DMS53 treated with DMSO at 0.1 percent for 48 hours (cell line): ENCODE data around the gene TRNAU1AP.
A peak's percentile ranks its signal among the peaks of the same experiment; 100 is the strongest.
"Not testable (repeated sequence)": the region's sequence is repeated elsewhere in the genome, so short reads cannot be mapped to it uniquely, and the experiment has no call there.

ENCODE experiments used
- DNase-seq: peaks from one replicate; lab custom pipeline; 2025; ENCODE audit not compliant: unreplicated experiment; lab: John Stamatoyannopoulos, UW

The TRNAU1AP gene

DNA sequence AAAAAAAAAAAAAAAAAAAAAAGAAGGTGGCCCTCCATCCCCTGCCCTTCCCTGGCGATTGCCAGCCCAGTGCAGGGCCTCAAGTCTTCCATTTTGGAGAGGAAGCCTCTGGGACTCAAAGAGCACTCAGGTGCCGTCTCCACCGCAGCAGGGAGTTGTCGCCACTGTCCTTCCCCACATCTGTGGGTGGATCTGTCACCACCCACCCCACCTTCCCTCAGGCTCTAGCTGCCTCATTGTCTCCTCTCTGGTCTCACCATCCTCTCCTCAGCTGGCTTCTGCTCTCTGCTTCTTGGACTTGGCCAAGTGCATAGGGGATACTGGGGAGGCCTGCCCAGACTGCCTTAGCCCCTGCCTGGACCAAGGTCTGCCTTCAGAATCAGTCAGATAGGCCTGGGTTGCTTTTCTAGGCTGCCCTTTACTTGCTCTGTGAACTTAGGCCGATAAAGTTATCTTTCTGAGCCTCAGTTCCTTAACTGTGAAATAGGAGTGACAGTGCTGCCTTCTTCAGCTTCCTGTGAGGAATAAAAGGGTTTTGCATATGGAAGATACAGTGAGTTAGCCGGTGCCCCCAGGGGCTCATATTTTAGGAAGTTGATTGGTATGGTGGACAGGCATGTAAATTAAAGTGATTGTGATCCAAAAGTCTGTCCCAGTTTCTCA, 31.3 kb upstream of the TRNAU1AP start:
- DNase-seq = no peak

DNA sequence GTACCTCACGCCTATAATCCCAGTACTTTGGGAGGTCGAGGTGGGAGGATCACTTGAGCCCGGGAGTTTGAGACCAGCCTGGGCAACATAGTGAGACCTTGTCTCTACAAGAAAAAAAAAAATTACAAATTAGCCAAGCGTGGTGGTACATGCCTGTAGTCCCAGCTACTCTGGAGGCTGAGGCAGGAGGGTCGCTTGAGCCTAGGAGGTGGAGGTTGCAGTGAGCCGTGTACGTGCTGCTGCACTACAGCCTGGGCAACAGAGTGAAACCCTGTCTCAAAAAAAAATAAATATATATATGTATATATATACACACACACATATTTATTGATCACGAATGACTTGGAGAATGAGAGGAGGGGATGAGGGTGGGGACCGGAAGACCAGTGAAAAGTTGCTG, 30.3 kb upstream of the TRNAU1AP start:
- DNase-seq = not testable (repeated sequence)

DNA sequence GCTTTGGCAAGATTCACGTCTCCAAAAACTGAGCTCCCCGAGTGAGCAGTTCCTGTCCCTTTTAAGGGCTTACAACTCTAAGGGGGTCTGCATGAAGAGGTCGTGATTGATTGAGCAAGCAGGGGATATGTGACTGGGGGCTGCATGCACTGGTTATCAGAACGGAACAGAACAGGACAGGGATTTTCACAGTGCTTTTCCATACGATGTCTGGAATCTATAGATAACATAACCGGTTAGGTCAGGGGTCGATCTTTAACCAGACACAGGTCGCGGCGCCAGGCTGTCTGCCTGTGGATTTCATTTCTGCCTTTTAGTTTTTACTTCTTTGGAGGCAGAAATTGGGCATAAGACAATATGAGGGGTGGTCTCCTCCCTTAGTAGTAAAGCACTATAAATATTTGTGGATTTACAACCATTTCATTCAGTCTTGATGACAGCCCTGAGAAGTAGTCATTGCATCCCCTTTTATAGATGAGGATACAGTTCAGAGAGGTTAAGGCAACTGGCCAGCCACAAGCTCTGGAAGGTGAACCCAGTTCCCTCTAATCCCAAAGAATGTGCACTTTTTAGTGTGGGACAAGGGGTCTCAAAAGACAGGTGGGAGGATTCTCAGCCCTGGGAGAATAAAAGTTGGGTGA, 27.8 kb upstream of the TRNAU1AP start:
- DNase-seq = not testable (repeated sequence)

DNA sequence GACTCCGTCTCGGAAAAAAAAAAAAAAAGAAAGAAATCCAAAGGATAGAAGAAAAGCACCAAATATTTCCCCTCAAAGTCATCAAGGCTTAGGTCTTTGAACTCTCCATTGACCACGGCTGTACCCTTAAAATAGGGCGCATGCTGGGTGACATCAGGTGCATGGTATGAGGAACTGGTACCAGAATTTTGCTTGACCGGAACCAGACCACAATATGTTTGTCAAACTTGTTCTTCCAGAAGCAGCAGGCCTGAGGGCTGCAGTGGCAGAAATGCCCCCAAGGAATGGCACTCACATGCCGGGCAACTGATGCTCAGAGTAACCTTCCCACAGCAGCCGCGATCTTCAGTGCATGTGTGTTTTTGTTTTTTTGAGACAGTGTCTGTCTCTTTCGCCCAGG, 26.0 kb upstream of the TRNAU1AP start:
- DNase-seq = no peak

DNA sequence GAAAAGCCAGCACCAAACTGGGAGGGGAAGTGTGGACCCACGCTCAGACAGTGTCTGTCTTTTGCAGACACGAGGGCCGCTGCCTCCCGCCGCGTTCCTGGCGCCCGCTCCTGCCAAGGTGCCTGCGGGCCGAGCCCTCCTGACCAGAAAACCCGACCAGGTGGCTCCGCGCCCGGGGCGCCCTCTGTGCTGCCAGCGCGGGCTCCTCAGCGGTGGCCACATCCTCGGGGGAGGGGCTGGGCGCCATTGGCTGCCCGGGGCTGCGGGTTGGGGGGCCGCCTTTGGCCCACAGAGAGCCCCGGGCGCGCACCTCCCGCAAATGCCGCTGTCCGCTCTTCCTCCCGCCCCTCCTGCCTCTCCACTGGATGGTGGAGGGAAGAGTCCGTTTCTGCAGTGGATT, 22.4 kb upstream of the TRNAU1AP start:
- no peak for DNase-seq

DNA sequence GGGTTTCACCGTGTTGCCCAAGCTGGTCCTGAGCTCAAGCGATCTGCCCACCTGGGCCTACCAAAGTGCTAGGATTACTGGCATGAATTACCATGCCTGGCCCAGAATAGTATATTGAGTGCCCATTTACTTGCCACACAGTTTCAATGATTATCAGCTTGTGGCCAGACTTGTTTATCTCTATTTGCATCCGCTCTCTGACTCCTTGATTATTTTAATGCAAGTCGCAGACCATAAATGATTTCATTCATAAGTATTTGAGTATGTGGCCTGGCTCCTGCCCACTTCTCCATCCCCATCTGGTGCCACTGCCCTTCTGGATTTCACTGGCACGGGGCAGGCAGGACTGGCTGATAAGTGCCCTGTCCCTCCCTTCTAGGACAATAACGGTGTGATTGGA, 18.2 kb upstream of the TRNAU1AP start:
- no peak for DNase-seq

DNA sequence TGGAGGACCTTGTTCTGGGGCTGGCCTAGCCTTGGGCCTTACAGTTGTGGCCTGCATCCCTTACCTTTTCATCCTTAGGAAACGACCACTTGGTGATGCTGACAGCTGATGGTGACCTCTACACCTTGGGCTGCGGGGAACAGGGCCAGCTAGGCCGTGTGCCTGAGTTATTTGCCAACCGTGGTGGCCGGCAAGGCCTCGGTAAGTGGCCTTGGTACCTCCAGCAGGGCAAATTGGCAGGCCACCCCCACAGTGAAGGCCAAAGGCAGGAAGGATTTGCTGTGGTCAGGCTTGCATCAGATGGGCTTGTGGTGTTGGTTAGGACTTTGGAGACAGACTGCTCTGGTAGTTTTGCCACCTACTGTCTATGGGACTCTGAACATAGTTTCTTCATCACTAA, 17.7 kb upstream of the TRNAU1AP start:
- DNase-seq = no peak

DNA sequence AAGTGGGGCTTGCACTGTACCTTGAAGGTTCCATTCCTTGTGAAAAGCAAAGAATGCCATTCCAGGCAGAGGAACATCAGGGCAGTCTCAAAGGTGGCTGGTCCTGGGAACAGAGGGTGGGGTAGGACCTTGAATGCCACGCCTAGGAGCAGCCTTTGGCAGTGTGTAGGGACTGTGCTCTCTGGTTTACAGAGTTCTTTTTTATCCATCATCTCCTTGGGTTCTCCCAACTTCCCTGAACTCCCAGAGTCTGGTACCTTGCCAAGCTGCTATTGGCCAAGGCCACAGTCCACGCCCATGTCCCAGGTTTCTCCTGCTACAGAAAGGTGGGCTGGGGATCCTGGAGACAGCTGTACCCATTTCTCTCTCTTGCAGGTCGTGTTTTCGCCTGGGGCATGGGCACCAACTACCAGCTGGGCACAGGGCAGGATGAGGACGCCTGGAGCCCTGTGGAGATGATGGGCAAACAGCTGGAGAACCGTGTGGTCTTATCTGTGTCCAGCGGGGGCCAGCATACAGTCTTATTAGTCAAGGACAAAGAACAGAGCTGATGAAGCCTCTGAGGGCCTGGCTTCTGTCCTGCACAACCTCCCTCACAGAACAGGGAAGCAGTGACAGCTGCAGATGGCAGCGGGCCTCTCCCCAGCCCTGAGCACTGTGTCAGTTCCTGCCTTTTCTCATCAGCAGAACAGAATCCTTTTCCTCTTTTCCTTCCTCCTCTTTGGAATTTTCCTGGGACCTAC, 15.3 kb upstream of the TRNAU1AP start:
- no peak for DNase-seq

DNA sequence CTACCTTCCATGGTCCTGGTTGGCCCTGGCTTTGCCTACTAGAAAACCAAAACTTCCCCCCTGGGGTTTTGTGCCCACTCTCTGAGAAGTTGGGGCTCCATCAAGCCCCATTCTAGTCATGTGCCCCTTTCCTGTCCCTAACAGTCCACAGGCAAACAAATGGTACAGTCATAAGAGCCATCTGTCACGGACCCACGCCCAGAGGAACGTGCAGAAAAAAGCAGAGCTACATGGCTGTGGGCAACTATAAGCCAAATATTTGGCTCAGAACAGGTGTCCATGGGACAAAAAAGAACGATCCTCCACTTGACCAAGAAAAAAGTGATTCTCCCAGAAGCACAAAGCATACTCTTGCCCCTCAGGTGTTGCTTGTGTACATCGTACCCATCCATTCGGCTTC, 14.6 kb upstream of the TRNAU1AP start:
- no peak for DNase-seq

DNA sequence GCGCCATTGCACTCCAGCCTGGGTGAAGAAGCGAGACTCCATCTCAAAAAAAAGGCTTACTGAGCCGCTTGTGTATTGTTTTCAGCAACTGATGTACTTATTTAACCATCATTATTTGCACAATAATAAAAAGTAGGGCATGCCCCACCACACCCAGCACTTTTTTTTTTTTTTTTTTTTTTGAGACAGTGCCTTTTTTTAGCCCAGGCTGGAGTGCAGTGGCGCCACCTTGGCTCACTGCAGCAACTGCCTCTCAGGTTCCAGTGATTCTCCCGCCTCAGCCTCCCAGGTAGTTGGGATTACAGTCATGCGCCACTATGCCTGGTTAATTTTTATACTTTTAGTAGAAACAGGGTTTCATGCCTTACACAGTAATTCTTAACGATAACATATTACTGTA, 12.2 kb upstream of the TRNAU1AP start:
- DNase-seq = no peak

DNA sequence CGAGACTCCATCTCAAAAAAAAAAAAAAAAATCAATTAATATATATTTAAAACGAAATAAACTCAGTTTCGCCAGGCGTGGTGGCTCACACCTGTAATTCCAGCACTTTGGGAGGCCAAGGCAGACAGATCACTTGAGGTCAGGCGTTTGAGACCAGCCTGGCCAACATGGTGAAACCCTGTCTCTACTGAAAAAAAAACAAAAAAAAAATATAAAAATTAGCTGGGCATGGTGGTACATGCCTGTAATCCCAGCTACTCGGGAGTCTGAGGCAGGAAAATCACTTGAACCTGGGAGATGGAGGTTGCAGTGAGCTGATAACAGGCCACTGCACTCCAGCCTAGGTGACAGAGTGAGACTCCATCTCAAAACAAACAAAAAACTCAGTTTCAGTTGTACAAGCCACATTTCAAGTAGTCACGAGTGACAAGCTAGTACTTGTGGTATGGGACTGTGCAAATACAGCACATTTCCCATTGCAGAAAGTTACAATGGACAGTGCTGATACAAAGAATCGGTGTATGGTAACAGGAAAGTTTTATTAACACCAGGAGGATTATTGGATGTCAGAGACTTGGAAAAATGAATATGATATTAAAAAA, 11.4 kb upstream of the TRNAU1AP start:
- DNase-seq = peak; percentile 5

DNA sequence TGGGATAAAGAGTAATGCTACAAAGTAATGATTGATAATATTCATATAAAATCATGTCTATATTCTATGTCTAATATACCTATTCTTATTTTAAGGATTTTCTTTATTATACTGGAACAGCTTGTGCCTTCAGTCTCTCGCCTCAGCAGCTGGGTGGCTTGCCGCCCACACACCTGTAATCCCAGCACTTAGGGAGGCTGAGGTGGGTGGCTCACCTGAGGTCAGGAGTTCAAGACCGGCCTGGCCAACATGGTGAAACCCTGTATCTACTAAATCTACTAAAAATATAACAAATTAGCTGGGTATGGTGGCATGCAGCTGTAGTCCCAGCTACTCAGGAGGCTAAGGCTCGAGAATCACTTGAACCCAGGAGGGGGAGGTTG, 7.6 kb upstream of the TRNAU1AP start:
- DNase-seq = no peak

DNA sequence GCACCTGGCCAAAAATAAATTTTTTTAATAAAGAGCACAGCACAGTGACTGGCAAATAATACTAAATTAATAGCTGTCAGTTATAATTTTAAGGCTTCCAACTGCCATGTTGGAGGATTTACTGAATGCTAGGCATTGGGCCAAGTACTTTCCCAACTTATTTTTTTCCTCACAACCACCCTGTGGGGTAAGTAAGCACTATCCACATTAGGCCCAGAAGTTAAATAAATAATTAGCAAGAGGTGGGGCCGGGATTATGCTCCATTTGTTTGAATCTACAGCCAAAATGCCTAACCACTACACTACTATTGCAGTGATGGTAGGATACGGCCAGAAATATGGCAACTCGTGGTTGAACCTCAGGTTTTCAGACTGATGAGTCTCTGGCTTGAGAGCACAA, 4.6 kb upstream of the TRNAU1AP start:
- DNase-seq = no peak

DNA sequence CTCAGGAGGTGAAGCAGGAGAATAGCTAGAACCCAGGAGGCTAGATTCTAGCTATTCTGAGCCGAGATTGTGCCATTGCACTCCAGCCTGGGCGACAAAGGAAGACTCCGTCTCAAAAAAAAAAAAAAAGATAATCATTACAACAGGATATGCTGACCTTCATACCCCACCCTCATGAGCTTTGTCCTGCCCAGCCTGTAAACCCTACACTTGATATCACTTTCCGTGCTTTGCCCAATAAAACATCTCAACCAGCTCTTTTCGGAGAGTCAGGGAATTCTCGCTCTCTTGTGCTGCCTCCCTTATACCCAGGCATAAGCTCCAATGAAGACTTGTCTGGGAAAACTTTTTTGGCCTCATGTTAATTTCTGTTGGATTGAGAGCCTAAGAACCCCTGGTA, 1.5 kb upstream of the TRNAU1AP start:
- no peak for DNase-seq

DNA sequence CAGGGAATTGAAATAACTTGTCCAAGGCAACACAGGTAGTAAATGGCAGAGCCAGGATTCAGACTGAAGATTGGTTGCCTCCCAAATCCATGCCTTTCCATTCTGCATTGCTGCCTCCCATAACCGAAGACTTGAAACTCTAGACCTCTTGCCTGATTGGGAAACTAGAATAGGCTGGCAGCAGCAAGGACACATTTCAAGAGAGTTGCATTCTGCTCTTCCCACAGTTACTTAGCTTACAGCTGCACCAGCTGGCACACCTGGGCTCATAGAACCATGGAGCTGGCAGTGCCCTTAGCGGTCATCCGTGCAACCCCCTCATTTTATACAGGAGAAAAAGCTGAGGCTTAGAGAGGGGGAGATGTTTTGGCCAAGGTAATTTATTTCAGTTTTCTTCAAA, 8.0 kb downstream of the TRNAU1AP start:
- no peak for DNase-seq

DNA sequence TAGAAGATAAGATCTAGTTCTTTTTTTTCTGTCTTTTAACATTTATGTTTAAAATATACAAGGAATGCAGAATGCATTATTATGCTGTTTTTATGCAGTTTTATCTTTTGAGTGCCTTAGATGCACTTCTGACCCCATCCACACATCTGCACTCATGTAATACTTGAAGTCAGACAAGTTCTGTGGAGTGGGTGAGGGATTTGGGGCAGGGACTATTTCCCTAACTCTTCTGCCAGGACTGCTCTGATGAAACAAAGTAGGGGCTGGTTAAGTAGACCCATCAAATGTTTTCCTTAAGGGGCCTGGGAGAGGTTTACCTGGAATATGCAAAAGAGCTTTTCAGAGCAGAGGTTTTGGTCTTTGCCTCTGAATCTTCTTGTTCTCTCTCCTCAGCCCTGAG, 11.4 kb downstream of the TRNAU1AP start:
- no peak for DNase-seq

DNA sequence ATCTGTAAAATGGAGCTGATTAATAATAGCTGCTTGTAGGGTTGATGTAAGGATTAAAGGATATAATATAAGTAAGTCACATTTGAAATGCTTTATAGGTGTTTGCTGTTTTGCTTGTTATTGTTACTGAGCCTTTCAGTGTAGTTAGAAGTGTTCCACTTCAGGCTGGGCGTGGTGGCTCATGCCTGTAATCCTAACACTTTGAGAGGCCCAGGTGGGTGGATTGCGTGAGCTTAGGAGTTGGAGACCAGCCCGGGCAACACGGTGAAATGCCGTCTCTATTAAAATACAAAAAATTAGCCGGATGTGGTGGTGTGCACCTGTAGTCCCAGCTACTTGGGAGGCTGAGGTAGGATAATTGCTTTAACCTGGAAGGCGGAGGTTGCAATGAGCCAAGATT, 12.2 kb downstream of the TRNAU1AP start:
- DNase-seq = no peak

DNA sequence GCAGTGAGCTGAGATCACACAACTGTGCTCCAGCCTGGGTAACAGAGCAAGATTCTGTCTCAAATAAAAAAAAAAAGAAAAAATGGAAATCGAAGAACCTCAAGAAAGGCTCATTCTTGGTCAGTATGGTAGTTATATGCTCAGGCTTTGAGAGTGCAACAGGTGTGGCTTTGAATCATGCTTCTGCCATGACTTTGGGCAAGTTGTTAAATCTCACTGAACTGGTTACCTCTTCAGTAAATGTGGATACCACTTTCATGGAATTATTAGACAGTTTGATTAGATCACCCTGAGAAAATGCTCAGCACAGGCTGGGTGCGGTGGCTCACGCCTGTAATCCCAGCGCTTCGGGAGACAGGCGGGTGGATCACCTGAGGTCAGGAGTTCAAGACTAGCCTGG, 12.8 kb downstream of the TRNAU1AP start:
- DNase-seq = no peak

DNA sequence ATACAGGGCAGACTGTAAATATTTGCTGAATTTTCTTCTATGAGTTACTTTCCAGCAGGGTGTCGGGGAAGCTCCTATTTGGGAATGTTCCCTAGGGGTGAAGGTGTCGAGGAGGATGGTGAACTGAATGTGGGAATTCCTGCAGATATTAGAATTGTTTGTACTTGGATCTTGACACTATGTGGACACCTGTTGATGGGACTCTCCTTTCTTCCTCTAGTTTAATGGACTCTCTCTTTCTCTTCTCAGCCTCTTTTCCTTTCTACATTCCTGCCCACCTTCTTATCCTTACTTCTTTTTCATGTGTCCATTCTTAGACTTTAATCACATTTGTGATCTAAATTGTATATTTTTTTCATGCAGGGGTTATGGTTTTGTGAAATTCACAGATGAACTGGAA, 14.0 kb downstream of the TRNAU1AP start:
- no peak for DNase-seq

DNA sequence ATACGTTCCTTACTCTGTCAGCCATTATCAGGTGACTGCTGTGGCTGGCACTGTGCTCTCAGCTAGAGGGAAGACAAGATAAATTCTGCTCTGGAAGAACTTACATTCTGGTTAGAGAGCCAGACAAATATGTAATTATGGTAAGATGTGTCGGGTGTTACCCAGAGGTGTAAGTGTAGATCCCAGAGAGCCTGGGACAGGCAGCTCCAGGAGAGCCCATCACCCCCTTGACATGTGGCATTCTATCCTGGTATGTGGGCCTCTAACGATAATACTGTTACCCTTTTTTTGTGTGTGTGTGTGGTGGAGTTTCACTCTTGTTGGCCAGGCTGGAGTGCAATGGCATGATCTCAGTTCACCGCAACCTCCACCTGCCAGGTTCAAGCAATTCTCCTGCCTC, 19.0 kb downstream of the TRNAU1AP start:
- no peak for DNase-seq

DNA sequence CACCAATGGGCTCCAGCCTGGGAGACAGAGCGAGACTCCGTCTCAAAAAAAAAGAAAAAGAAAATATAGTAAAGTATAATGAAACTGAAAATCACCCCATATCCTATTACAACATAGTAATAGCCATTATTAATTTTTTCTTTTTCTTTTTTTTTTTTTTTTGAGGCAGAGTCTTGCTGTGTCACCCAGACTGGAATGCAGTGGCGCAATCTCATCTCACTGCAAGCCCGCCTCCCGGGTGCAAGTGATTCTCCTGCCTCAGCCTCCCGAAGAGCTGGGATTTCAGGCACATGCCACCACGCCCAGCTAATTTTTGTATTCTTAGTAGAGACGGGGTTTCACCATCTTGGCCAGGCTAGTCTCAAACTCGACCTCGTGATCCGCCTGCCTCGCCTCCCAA, 20.0 kb downstream of the TRNAU1AP start:
- DNase-seq = not testable (repeated sequence)

DNA sequence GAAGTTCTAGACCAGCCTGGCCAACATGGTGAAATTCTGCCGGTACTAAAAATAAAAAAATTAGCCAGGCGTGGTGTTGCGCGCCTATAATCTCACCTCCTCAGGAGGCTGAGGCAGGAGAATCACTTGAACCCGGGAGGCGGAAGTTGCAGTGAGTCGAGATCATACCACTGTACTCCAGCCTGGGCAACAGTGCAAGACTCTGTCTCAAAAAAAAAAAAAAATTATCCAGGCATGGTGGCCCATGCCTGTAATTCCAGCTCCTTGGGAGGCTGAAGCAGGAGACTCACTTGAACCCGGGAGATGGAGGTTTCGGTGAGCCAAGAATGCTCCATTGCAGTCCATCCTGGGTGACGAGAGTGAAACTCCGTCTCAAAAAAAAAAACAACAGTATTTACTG, 20.7 kb downstream of the TRNAU1AP start:
- DNase-seq = no peak
